K562 (cell line): ENCODE data around the gene SORCS1. TPM values are rescaled to one million over a fixed set of nuclear protein-coding genes. Genes with fewer than 3 reads are reported as not detected.

Source experiments
- ARID1B ChIP-seq: fragments of 450-650 bp; IDR thresholded peaks from 2 replicates; pipeline ENCODE4 v1.6.1; 2016; ENCODE audit warnings: antibody characterized with exemption, mild to moderate bottlenecking, inconsistent platforms
- C11orf30 ChIP-seq: fragments of 450-650 bp; IDR thresholded peaks from 2 replicates; pipeline ENCODE4 v1.6.1; 2016; ENCODE audit warnings: low read depth, mild to moderate bottlenecking
- CBFA2T3 ChIP-seq: fragments of 450-650 bp; IDR thresholded peaks from 2 replicates; pipeline ENCODE4 v1.6.1; 2017
- DPF2 ChIP-seq: fragments of 450-650 bp; IDR thresholded peaks from 2 replicates; pipeline ENCODE4 v1.6.1; 2016
- EP400 ChIP-seq: fragments of 450-650 bp; IDR thresholded peaks from 2 replicates; pipeline ENCODE4 v1.6.1; 2017; ENCODE audit warnings: antibody characterized with exemption, mild to moderate bottlenecking, moderate library complexity
- HOXB6 ChIP-seq: fragments of 250-450 bp; sonication (Bioruptor Pico); IDR thresholded peaks from 2 replicates; pipeline ENCODE4 v1.5.1; 2022; ENCODE audit warnings: mild to moderate bottlenecking, borderline replicate concordance
- LEF1 ChIP-seq: fragments of 450-650 bp; IDR thresholded peaks from 2 replicates; pipeline ENCODE4 v1.6.1; 2016; ENCODE audit warnings: mild to moderate bottlenecking
- MAFK ChIP-seq: IDR thresholded peaks from 2 replicates; pipeline ENCODE4 v1.6.1; 2011; ENCODE audit warnings: low read length, improper control_type of control experiment
- MLLT1 ChIP-seq, 2 experiments: fragments of 450-650 bp; IDR thresholded peaks; 2 replicates each; pipeline ENCODE4 v1.6.1; 2016
- MXD1 ChIP-seq: fragments of 250-450 bp; sonication (Bioruptor Pico); IDR thresholded peaks from 2 replicates; pipeline ENCODE4 v1.8.0; 2021; ENCODE audit warnings: borderline replicate concordance, mild to moderate bottlenecking, moderate library complexity; ENCODE audit not compliant: poor library complexity, severe bottlenecking
- NBN ChIP-seq: fragments of 450-650 bp; IDR thresholded peaks from 2 replicates; pipeline ENCODE4 v1.6.1; 2016; ENCODE audit warnings: low read depth, mild to moderate bottlenecking
- NFE2 ChIP-seq: IDR thresholded peaks from 2 replicates; pipeline ENCODE4 v1.6.1; 2014; ENCODE audit warnings: antibody characterized with exemption, low read depth
- NFE2L1 ChIP-seq: fragments of 450-650 bp; IDR thresholded peaks from 2 replicates; pipeline ENCODE4 v1.6.1; 2016; ENCODE audit warnings: missing genetic modification characterization, low read depth, mild to moderate bottlenecking, missing compliant biosample characterization, moderate library complexity, borderline replicate concordance
- NFRKB ChIP-seq: fragments of 450-650 bp; IDR thresholded peaks from 2 replicates; pipeline ENCODE4 v1.6.1; 2016; ENCODE audit warnings: low read depth
- NR2F6 ChIP-seq: fragments of 450-650 bp; formaldehyde crosslinking; IDR thresholded peaks from 2 replicates; pipeline ENCODE4 v1.4.0; 2020; ENCODE audit warnings: mild to moderate bottlenecking
- PBX2 ChIP-seq, 2 experiments: IDR thresholded peaks in 1 of 2; conservative IDR thresholded peaks in 1 of 2; 2 replicates each; pipeline ENCODE4 v1.6.1; 2016; ENCODE audit warnings: low read depth in 2 of 2, mild to moderate bottlenecking in 1 of 2, missing compliant biosample characterization in 1 of 2, missing genetic modification characterization in 1 of 2, moderate library complexity in 1 of 2
- PKNOX1 ChIP-seq: fragments of 450-650 bp; IDR thresholded peaks from 2 replicates; pipeline ENCODE4 v1.6.1; 2016
- POLR2AphosphoS5 ChIP-seq: IDR thresholded peaks from 2 replicates; pipeline ENCODE4 v1.6.1; 2011; ENCODE audit warnings: mild to moderate bottlenecking, low read depth, low read length, moderate library complexity; ENCODE audit not compliant: control insufficient read depth, insufficient read depth
- SMARCA4 ChIP-seq: fragments of 450-650 bp; IDR thresholded peaks from 2 replicates; pipeline ENCODE4 v1.6.1; 2016
- SOX6 ChIP-seq: fragments of 450-650 bp; IDR thresholded peaks from 2 replicates; pipeline ENCODE4 v1.6.1; 2014; ENCODE audit warnings: mild to moderate bottlenecking
- TAF9B ChIP-seq: fragments of 450-650 bp; IDR thresholded peaks from 2 replicates; pipeline ENCODE4 v1.6.1; 2018; ENCODE audit warnings: mild to moderate bottlenecking; ENCODE audit not compliant: partially characterized antibody
- TEAD1 ChIP-seq, 2 experiments: fragments of 450-650 bp in 1 of 2; sonication (generic) in 1 of 2; formaldehyde crosslinking; IDR thresholded peaks; 2 replicates each; pipeline versions ENCODE4 v1.4.0 to v1.8.0; 2020 to 2022; ENCODE audit warnings: mild to moderate bottlenecking in 2 of 2, missing genetic modification reagents in 1 of 2
- TRIM24 ChIP-seq, 2 experiments: fragments of 450-650 bp; IDR thresholded peaks; 2 replicates each; pipeline ENCODE4 v1.6.1; 2016
- ZFP1 ChIP-seq: fragments of 450-650 bp; formaldehyde crosslinking; IDR thresholded peaks from 2 replicates; pipeline ENCODE4 v1.4.0; 2020; ENCODE audit warnings: mild to moderate bottlenecking, mixed read lengths
- ZNF217 ChIP-seq: sonication (generic); formaldehyde crosslinking; IDR thresholded peaks from 2 replicates; pipeline ENCODE4 v1.8.0; 2022; ENCODE audit warnings: mild to moderate bottlenecking, missing genetic modification reagents
- ZNF316 ChIP-seq: fragments of 450-650 bp; IDR thresholded peaks from 2 replicates; pipeline ENCODE4 v1.6.1; 2016
- polyA plus RNA-seq, 8 experiments: library from polyadenylated mRNA; depleted of rRNA in 4 of 8; stranded (reverse) in 5 of 8; unstranded in 3 of 8; fragments of >200 nt; fragmentation: Nextera tagmentation in 2 of 8; fragmentation: Illumina TruSeq in 1 of 8; extraction: Ambion mirVana in 2 of 8; extraction: Trizol in 1 of 8; gene quantifications; 2 replicates each; pipeline versions ENCODE4 v1.2.1 to v1.2.3, GENCODE V29; 2011 to 2014; ENCODE audit warnings: inconsistent platforms in 1 of 8, missing spikeins in 1 of 8
- total RNA-seq, 7 experiments: library from RNA; depleted of rRNA in 6 of 7; stranded (reverse); fragments of >200 nt in 6 of 7; fragmentation: Illumina TruSeq in 2 of 7; extraction: Trizol in 2 of 7; gene quantifications; 2 replicates each; pipeline versions ENCODE4 v1.2.1 to v1.2.3, GENCODE V29; 2011 to 2021; ENCODE audit warnings: low replicate concordance in 1 of 7

The SORCS1 gene
- total and polyA plus RNA-seq, 9 of the 15 experiments (the other 6 are each of a cell fraction or from before 2014, with no cell fraction given), result 1.5 to 3.9 (median 2.7) TPM

- TF ChIP-seq PBX2 (CRISPR knock-in tag; IDR thresholded peaks at IDR 0.05; ENCODE audit: low read depth), result no peak
- 0 out of 2 replicates have a peak, but pooled peaks have one; percentile 38 for TF ChIP-seq PBX2 (tag; conservative IDR thresholded peaks at IDR 0.05; ENCODE audit: low read depth)
- 0 out of 2 replicates have a peak, but pooled peaks have one; percentile 42 for TF ChIP-seq EP400
- peak; percentile 83 for TF ChIP-seq DPF2
- no peak for TF ChIP-seq POLR2AphosphoS5
- TF ChIP-seq TEAD1 (CRISPR knock-in tag; IDR thresholded peaks at IDR 0.05), result peak in 1 of 2 experiments; percentile 23; a peak in 1 of 4 replicates
- no peak for TF ChIP-seq ZNF217 (CRISPR knock-in tag)
- peak; percentile 75 for TF ChIP-seq SMARCA4
- 0 out of 2 replicates have a peak, but pooled peaks have one; percentile 40 for TF ChIP-seq SOX6
- TF ChIP-seq ZFP1 (CRISPR knock-in tag), result no peak
- TF ChIP-seq HOXB6 (CRISPR knock-in tag), result no peak
- TF ChIP-seq TAF9B, result peak; percentile 25
- TF ChIP-seq ARID1B, result peak; percentile 74
- TF ChIP-seq CBFA2T3, result peak; percentile 59
- peak; percentile 96 for TF ChIP-seq C11orf30
- TF ChIP-seq MLLT1 (IDR thresholded peaks at IDR 0.05), result no peak
- no peak for TF ChIP-seq MXD1
- 0 out of 2 replicates have a peak, but pooled peaks have one; percentile 39 for TF ChIP-seq LEF1
- peak; percentile 99 for TF ChIP-seq ZNF316
- peak; percentile 47; the same call in 1 of the 2 replicates for TF ChIP-seq NFRKB
- peak; percentile 94 for TF ChIP-seq NFE2L1
- TF ChIP-seq TRIM24 (IDR thresholded peaks at IDR 0.05), result peak; percentile 58 to 66; a peak in 3 of 4 replicates
- 0 out of 2 replicates have a peak, but pooled peaks have one; percentile 30 for TF ChIP-seq NBN
- TF ChIP-seq NFE2, result peak; percentile 97
- TF ChIP-seq NR2F6 (CRISPR knock-in tag), result no peak
- peak; percentile 72 for TF ChIP-seq PKNOX1
- peak; percentile 93 for TF ChIP-seq MAFK
Measured at GRCh38 chr10:106942035-106942662, 222.4 kb downstream of the SORCS1 start (continued).
